ENCODE results near the gene PTGR2.

DNA sequence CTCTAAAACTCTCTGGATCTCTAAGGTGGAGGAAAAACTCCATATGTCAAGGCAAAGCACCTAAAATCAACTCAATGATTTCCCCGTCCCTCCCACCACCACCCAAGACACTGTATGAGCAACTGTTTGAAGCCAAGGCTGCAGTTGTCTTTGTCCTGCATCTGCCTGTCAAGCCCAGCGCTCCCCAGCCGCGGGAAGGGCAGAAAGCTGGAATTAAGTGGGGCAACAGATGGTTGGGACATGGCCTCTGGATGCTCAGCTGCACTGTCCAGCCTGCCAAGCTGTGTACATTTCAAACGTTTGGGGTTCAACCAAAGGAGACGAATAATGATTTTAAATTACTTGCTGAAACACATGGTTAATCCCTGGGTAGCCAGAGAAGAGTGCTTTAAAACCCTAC, 42.2 kb upstream of the PTGR2 start:
- TF ChIP-seq EZH2 (IDR thresholded peaks at IDR 0.05) (no peak), POLR2AphosphoS5 (IDR thresholded peaks at IDR 0.05; ENCODE audit: borderline replicate concordance, low read depth, low read length) (no peak), FOXP2 (optimal IDR thresholded peaks at IDR 0.05; ENCODE audit: control extremely low read depth, extremely low read length, insufficient read depth) (no peak)

Measured in SK-N-MC (cell line).